Measurements from ENCODE around the gene KSR2. TPM values are rescaled to one million over a fixed set of nuclear protein-coding genes. Genes with fewer than 3 reads are reported as not detected.
"Not testable (repeated sequence)": the region's sequence is repeated elsewhere in the genome, so short reads cannot be mapped to it uniquely, and the experiment has no call there.

The KSR2 gene
- total RNA-seq, 2 experiments from 2014 or later, result not detected

DNA sequence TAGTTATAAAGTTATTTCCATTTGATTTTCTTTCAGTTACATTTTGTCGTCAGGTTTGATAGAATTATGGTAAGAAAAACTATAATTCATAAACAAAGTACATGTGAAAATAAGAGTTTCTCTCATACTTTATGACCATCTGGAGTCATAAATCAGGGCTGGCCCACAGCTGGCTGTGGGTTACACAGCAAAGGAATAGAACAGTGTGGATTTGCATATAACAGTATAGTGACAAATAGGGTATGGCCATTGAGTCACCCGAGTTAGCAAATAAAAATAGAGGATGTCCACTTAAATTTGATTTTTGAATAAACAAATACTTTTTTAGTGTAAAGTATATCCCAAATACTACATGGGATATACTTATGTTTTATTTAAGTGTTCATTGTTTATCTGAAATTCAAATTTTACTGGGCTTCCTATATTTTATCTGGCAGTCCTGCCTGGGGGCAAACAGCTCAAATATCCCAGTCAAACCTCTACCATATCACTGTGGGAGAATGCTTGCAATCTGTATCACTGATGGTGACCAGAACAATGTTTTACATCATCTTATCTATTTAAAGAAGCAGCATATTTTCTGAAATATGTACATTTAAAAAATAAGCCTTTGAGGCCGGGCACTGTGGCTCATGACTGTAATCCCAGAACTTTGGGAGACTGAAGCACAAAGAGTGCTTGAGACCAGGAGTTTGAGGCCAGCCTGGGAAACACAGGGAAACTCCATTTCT is 65.5 kb downstream of the KSR2 start:
- H3K36me3 Mint-ChIP-seq (ENCODE audit: low read depth), result no peaks in the 10 kb centered on the region
- no peaks in the 10 kb centered on the region for H3K4me1 Mint-ChIP-seq (ENCODE audit: low read depth)
- ChIA-PET POLR2A (no interaction called here), CTCF (no interaction called here)
- no peak for ATAC-seq
- no peak overlapping the region for H3K27ac Mint-ChIP-seq
- H3K4me3 Mint-ChIP-seq, result no peak overlapping the region
- H3K27me3 Mint-ChIP-seq (ENCODE audit: low read depth), result no peaks in the 10 kb centered on the region
- no peak for DNase-seq
- peaks cover 7% of the 10 kb centered on the region for H3K9me3 Mint-ChIP-seq (ENCODE audit: insufficient read depth)

DNA sequence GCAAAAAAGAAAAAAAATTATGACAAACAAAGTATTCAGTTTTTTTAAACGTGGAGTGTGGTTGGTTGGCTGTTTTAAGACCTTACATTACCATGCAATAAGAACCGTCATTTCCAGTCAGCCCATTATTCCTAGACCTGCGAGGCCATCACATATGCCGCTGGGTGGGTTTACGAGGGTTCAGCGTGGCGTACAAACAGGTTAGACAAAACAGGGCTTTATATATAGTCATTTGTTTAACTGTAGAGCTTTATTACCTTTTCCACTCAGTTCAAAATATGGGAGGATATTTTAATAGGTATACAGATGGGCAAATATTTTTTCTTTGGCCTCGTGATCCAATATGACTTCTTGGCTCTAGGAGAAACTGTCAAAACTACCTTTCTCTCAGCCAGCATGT is 67.2 kb downstream of the KSR2 start:
- Mint-ChIP-seq H3K36me3 (ENCODE audit: low read depth) (no peaks in the 10 kb centered on the region), H3K4me1 (ENCODE audit: low read depth) (no peaks in the 10 kb centered on the region)
- no peak for ATAC-seq

DNA sequence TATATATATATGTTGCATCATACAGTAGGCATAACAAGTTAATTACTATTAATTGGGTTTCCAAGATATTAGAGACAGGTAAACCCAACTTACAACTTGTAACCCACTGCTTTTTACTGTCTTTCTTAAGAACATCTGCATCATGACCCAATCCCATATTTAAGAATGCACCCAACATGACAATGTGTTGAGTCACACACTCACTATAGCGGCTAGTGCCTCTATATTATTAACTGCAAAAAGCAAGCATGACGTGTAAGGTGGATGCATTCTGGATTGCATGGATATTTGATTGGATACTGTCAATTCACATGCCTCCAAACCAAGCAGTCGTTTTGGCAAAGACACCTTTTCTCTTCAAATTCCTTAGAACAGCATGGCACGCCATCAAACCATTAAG is 68.2 kb downstream of the KSR2 start:
- no peak for ATAC-seq
- H3K4me3 Mint-ChIP-seq, result no peak overlapping the region
- H3K4me1 Mint-ChIP-seq (ENCODE audit: low read depth), result no peaks in the 10 kb centered on the region

More for the DNA sequence above, 67.2 kb downstream of the KSR2 start:
- no peak for DNase-seq
- Mint-ChIP-seq H3K9me3 (ENCODE audit: insufficient read depth) (peaks cover 7% of the 10 kb centered on the region), H3K27me3 (ENCODE audit: low read depth) (no peaks in the 10 kb centered on the region), H3K27ac (no peak overlapping the region), H3K4me3 (no peak overlapping the region)
- CTCF ChIA-PET, result no interaction called here
- POLR2A ChIA-PET, result no interaction called here

DNA sequence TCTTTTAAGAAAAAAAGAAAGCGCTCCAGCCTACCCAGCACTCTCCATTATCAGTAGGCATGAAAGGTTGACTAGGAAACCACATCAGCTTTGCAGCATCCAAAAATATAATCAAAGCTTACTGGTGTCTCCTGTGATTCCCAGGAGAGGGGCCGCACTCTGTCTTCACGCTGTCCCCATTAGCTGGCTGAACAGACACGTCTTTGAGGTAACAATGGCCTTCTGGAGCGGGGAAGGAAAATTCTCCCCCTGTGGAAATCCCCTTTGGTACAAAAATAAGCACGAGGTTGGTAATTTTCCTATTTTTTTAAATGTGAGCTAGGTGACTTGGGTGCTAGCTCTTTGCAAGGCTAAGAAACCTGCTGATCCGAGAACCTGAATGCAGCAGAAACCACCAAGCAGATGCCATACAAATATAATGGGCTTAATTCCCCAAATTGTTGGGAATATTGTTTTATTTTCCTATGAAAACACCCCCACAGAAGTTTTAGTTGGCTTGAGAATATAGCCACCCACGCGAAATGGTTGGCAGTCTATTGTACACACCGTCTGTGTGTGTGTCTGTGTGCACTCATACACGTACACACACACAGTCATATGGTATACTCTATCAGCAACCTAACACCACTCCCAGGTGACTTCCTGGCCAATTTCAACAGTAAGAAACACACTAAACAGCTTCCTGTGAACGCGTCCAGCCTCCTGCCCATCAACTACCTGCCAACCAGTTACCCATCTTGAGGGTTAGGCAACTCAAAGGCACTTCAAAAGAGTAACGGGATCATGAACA is 71.2 kb downstream of the KSR2 start:
- no peak overlapping the region for H3K27ac Mint-ChIP-seq
- no peaks in the 10 kb centered on the region for H3K36me3 Mint-ChIP-seq (ENCODE audit: low read depth)
- peaks cover 4% of the 10 kb centered on the region for H3K9me3 Mint-ChIP-seq (ENCODE audit: insufficient read depth)
- no peak overlapping the region for H3K4me3 Mint-ChIP-seq
- H3K4me1 Mint-ChIP-seq (ENCODE audit: low read depth), result no peaks in the 10 kb centered on the region
- DNase-seq (no peak), ATAC-seq (no peak)
- H3K27me3 Mint-ChIP-seq (ENCODE audit: low read depth), result no peaks in the 10 kb centered on the region
- CTCF ChIA-PET, result no interaction called here
- POLR2A ChIA-PET, result no interaction called here

More for the DNA sequence above, 68.2 kb downstream of the KSR2 start:
- Mint-ChIP-seq H3K9me3 (ENCODE audit: insufficient read depth) (peaks cover 7% of the 10 kb centered on the region), H3K36me3 (ENCODE audit: low read depth) (no peaks in the 10 kb centered on the region), H3K27ac (no peak overlapping the region), H3K27me3 (ENCODE audit: low read depth) (no peaks in the 10 kb centered on the region)
- ChIA-PET POLR2A (no interaction called here), CTCF (no interaction called here)
- no peak for DNase-seq

DNA sequence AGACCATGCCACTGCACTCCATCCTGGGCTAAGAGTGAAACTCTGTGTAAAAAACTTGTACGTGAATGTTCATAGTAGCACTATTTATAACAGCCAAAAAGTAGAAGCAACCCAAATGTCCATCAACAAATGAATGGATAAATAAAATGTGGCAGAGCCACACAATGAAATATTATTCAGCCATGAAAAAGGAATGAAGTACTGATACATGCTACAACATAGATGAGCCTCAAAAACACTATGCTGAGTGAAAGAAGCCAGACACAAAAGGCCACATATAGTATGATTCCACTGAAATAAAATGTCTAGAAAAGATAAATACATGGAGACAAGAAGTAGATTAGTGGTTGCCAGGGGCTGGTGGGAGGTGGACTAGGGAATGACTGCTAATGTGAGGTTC is 72.8 kb downstream of the KSR2 start:
- H3K4me3 Mint-ChIP-seq, result no peak overlapping the region
- no peaks in the 10 kb centered on the region for H3K4me1 Mint-ChIP-seq (ENCODE audit: low read depth)
- ChIA-PET CTCF (no interaction called here), POLR2A (no interaction called here)
- H3K9me3 Mint-ChIP-seq (ENCODE audit: insufficient read depth), result peaks cover 4% of the 10 kb centered on the region
- ATAC-seq (no peak), DNase-seq (no peak)
- no peaks in the 10 kb centered on the region for H3K36me3 Mint-ChIP-seq (ENCODE audit: low read depth)
- no peaks in the 10 kb centered on the region for H3K27me3 Mint-ChIP-seq (ENCODE audit: low read depth)
- H3K27ac Mint-ChIP-seq, result no peak overlapping the region

- H3K4me1 Mint-ChIP-seq (ENCODE audit: low read depth), result no peaks in the 10 kb centered on the region
Measured at GRCh38 chr12:117892441-117892840, 76.3 kb downstream of the KSR2 start.

DNA sequence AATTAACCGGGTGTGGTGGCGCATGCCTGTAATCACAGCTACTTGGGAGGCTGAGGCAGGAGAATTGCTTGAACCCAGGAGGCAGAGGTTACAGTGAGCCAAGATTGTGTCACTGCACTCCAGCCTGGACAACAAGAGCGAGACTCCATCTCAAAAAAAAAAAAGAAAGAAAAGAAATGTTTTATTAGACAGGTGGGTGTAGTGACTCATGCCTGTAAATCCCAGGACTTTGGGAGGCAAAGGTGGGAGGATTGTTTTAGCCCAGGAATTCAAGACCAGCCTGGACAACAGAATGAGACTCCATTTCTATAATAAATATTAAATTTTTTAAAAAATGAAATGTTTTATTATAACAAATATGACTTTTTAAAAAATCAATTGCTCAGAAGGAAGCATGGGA is 77.5 kb downstream of the KSR2 start:
- H3K27ac Mint-ChIP-seq; H3K9me3 Mint-ChIP-seq (ENCODE audit: insufficient read depth); H3K27me3 Mint-ChIP-seq (ENCODE audit: low read depth); DNase-seq; H3K36me3 Mint-ChIP-seq (ENCODE audit: low read depth); H3K4me3 Mint-ChIP-seq; ATAC-seq; H3K4me1 Mint-ChIP-seq (ENCODE audit: low read depth); POLR2A ChIA-PET: not testable (repeated sequence)
- CTCF ChIA-PET, result interaction anchor here (1.2 kb wide), 1 partner anchor 41 kb away, joined by 3 read pairs; no protein-coding TSS in a partner anchor

More at GRCh38 chr12:117892441-117892840, 76.3 kb downstream of the KSR2 start:
- ATAC-seq (no peak), DNase-seq (no peak)
- Mint-ChIP-seq H3K9me3 (ENCODE audit: insufficient read depth) (no peaks in the 10 kb centered on the region), H3K4me3 (no peak overlapping the region), H3K36me3 (ENCODE audit: low read depth) (no peaks in the 10 kb centered on the region), H3K27ac (no peak overlapping the region), H3K27me3 (ENCODE audit: low read depth) (peaks cover 3% of the 10 kb centered on the region)
- ChIA-PET CTCF (interaction anchor here (1.1 to 1.2 kb wide), 2 partner anchors 35 to 42 kb away, joined by 3 read pairs; no protein-coding TSS in a partner anchor), POLR2A (no interaction called here)

DNA sequence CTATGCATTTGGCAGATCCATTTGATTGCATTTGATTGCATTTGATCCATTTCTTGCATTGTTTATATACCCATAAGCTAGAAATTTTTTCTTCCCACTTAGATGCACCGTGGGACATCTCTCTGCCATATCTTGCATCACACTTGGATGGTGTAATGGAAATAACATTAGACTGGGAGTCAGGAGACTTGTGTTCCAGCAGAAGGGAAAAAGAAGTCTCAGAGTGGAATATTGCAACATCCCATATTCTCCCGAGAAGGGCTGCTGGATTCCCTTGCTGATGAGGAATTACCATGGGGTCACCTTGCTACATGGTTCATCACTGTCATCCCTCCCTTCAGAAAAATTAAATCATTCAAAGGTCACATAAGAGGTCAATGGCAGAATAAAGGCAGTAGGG is 78.1 kb downstream of the KSR2 start:
- CTCF ChIA-PET, result no interaction called here
- no peaks in the 10 kb centered on the region for H3K36me3 Mint-ChIP-seq (ENCODE audit: low read depth)
- DNase-seq (no peak), ATAC-seq (no peak)
- no peaks in the 10 kb centered on the region for H3K9me3 Mint-ChIP-seq (ENCODE audit: insufficient read depth)
- peaks cover 3% of the 10 kb centered on the region for H3K27me3 Mint-ChIP-seq (ENCODE audit: low read depth)
- H3K4me1 Mint-ChIP-seq (ENCODE audit: low read depth), result no peaks in the 10 kb centered on the region
- no peak overlapping the region for H3K4me3 Mint-ChIP-seq
- POLR2A ChIA-PET, result no interaction called here
- no peak overlapping the region for H3K27ac Mint-ChIP-seq

- CTCF ChIA-PET, result interaction anchor here (0.9 kb wide), 1 partner anchor 15 kb away, joined by 3 read pairs; no protein-coding TSS in a partner anchor
- no peaks in the 10 kb centered on the region for H3K4me1 Mint-ChIP-seq (ENCODE audit: low read depth)
- DNase-seq (no peak), ATAC-seq (no peak)
- no peak overlapping the region for H3K4me3 Mint-ChIP-seq
- peaks cover 3% of the 10 kb centered on the region for H3K27me3 Mint-ChIP-seq (ENCODE audit: low read depth)
- no peaks in the 10 kb centered on the region for H3K36me3 Mint-ChIP-seq (ENCODE audit: low read depth)
- H3K27ac Mint-ChIP-seq, result no peak overlapping the region
- H3K9me3 Mint-ChIP-seq (ENCODE audit: insufficient read depth), result no peaks in the 10 kb centered on the region
- POLR2A ChIA-PET, result no interaction called here
Measured at GRCh38 chr12:117890137-117890536, 78.7 kb downstream of the KSR2 start.

DNA sequence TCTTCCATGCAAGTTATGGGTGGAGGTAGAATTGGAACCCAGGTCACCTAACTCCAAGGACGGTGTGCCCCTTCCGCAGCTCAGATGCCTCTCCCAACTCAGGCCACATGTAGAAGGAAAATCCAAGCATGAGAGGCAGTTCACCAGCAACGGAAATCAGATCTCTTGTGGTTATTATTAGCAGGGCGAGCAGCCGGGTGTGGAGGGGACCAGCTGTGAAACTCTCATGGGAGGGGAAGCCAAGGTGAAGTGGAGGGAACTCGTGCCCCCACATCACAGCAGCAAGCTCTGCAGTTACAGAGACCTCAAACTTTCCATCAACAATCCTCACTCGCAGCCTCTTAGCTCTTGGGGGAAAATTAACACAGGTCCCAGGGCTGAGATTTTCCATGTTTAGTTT is 79.7 kb downstream of the KSR2 start:
- Mint-ChIP-seq H3K27me3 (ENCODE audit: low read depth) (peaks cover 3% of the 10 kb centered on the region), H3K4me1 (ENCODE audit: low read depth) (no peaks in the 10 kb centered on the region), H3K4me3 (no peak overlapping the region), H3K36me3 (ENCODE audit: low read depth) (no peaks in the 10 kb centered on the region), H3K27ac (no peak overlapping the region), H3K9me3 (ENCODE audit: insufficient read depth) (no peaks in the 10 kb centered on the region)
- DNase-seq (no peak), ATAC-seq (no peak)
- ChIA-PET CTCF (interaction anchor here (0.8 to 0.9 kb wide), 2 partner anchors 14 to 39 kb away, joined by 3 read pairs; no protein-coding TSS in a partner anchor), POLR2A (no interaction called here)

DNA sequence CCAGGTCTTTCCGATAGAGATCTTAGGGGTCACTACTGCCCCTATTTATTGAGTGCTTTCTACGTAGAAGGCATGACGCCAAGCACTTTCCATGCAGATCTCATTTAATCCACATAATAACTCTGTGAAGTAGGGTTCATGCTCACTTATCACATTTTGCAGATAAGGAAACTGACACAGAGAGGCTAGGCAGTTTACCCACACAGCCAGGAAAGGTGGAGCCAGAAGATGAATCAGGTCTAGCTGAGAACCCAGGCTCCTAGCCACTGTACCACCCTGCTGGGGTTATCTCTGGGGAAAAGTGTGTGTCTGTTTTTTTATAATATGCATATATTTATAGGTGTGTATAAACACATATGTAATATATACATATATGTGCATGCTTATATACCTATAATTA is 83.6 kb downstream of the KSR2 start:
- CTCF ChIA-PET, result no interaction called here

GRCh38 chr12:117884161-117884560 is 84.6 kb downstream of the KSR2 start:
- H3K4me3 Mint-ChIP-seq, result no peak overlapping the region
- DNase-seq (no peak), ATAC-seq (no peak)
- no peaks in the 10 kb centered on the region for H3K36me3 Mint-ChIP-seq (ENCODE audit: low read depth)
- POLR2A ChIA-PET, result no interaction called here
- CTCF ChIA-PET, result no interaction called here
- H3K27me3 Mint-ChIP-seq (ENCODE audit: low read depth), result peaks cover 5% of the 10 kb centered on the region
- no peaks in the 10 kb centered on the region for H3K4me1 Mint-ChIP-seq (ENCODE audit: low read depth)
- H3K27ac Mint-ChIP-seq, result no peak overlapping the region
- H3K9me3 Mint-ChIP-seq (ENCODE audit: insufficient read depth), result no peaks in the 10 kb centered on the region

More for the DNA sequence above, 83.6 kb downstream of the KSR2 start:
- H3K4me3 Mint-ChIP-seq, result no peak overlapping the region
- H3K9me3 Mint-ChIP-seq (ENCODE audit: insufficient read depth), result no peaks in the 10 kb centered on the region
- no peak for ATAC-seq
- POLR2A ChIA-PET, result no interaction called here
- H3K27ac Mint-ChIP-seq, result no peak overlapping the region
- H3K27me3 Mint-ChIP-seq (ENCODE audit: low read depth), result peaks cover 5% of the 10 kb centered on the region
- H3K4me1 Mint-ChIP-seq (ENCODE audit: low read depth), result no peaks in the 10 kb centered on the region
- DNase-seq, result no peak
- H3K36me3 Mint-ChIP-seq (ENCODE audit: low read depth), result no peaks in the 10 kb centered on the region

All from activated CD8-positive, alpha-beta T cell treated with anti-CD3 and anti-CD28 coated beads, Interleukin-2, amount 10 ng/mL, durations not matched to agents 7 days and 5 days (primary cell).